Ascending aorta (tissue), 2 donors: ENCODE results near the gene HMGCL. TPM values are rescaled to one million over a fixed set of nuclear protein-coding genes. Genes with fewer than 3 reads are reported as not detected.

Experiments used
- DNase-seq, 2 donors: peaks; one replicate each; pipeline ENCODE4 v3.0.0-alpha.2; 2019; ENCODE audit warnings: low spot score in 2 of 2
- H3K27ac ChIP-seq, 2 donors: fragments of 200-600 bp; sonication (generic); one replicate each; pipeline ENCODE4 v1.5.1; 2016 to 2017; ENCODE audit warnings: mild to moderate bottlenecking in 1 of 2
- H3K27me3 ChIP-seq: fragments of 200-600 bp; sonication (generic); one replicate; pipeline ENCODE4 v1.5.1; 2017
- H3K36me3 ChIP-seq, 2 donors: fragments of 200-600 bp; sonication (generic); one replicate each; pipeline ENCODE4 v1.5.1; 2016
- H3K4me1 ChIP-seq, 2 donors: fragments of 200-600 bp; sonication (generic); one replicate each; pipeline ENCODE4 v1.5.1; 2016 to 2017; ENCODE audit warnings: mild to moderate bottlenecking in 1 of 2
- H3K4me3 ChIP-seq, 2 donors: fragments of 200-600 bp; sonication (generic); one replicate each; pipeline ENCODE4 v1.5.1; 2016 to 2017; ENCODE audit warnings: mild to moderate bottlenecking in 1 of 2
- H3K9me3 ChIP-seq, 2 donors: fragments of 200-600 bp; sonication (generic); one replicate each; pipeline ENCODE4 v1.5.1; 2016
- CTCF ChIP-seq, 3 experiments: fragments of 200-600 bp in 2 of 3; fragments of 450-650 bp in 1 of 3; sonication (generic) in 2 of 3; IDR thresholded peaks; one replicate each; pipeline ENCODE4 v1.5.1; 2016 to 2019; ENCODE audit warnings: antibody characterized with exemption in 3 of 3, mild to moderate bottlenecking in 1 of 3, moderate library complexity in 1 of 3
- intact Hi-C: fragments of 100-400 bp; cut with DNase I; formaldehyde crosslinking; loops from one replicate; pipeline ENCODE4 v1.15.1; 2023
- total RNA-seq: library from RNA; depleted of rRNA; stranded (reverse); fragments of >200 nt; gene quantifications from one replicate; pipeline ENCODE4 v1.1.0, GENCODE V29; 2016

The HMGCL gene
- total RNA-seq, 1 donor from 2014 or later: 7.3 TPM

DNA sequence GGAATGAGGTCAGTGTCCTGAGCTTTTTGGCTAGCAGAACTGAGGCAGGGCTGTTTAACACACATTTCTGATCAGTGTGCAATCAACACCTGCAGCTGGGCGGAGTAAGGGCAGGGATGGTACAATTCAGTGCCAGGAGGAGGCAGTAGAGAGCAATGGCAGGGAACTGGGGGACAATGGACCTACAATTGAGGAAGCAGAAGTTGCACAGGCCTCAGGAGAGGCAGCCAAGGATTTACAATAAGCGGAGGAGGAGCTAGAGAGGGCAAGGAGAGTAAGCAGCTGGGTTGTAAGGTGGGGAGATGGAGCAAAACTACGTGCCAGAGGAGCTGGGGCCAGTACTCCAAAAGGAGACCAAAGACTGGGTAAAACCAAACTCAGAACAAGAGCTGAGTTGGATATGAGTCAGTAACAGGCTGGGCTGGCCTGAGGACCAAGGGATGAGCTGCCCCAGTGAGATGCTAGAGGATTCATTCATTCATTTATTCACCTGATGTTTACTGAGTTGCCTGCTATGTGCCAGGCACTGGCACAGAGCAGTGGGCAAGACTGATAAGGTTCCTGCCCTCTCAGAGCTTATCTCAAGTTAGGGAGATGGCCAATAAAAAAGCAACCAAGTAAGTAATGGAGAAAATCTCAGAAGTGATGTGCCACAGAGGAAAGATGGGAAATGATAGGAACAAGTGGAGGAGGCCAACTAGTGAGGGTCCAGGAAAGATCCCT, 14.2 kb downstream of the HMGCL start:
- Histone ChIP-seq H3K27me3 (no peaks in the 10 kb centered on the region), H3K36me3 (peaks cover 48 to 72% of the 10 kb centered on the region in 2 donors), H3K9me3 (no peaks in the 10 kb centered on the region), H3K27ac (no peak overlapping the region), H3K4me1 (no peaks in the 10 kb centered on the region), H3K4me3 (no peak overlapping the region)
- intact Hi-C loops: loop anchor here (10.0 kb wide), 1 partner anchor 104 kb away; the partner anchor contains the start of gene CNR2
- no peak for DNase-seq
- TF ChIP-seq CTCF (IDR thresholded peaks at IDR 0.05): peak; percentile 40 to 50 (median 42)

- intact Hi-C loops: loop anchor here (10.0 kb wide), 1 partner anchor 105 kb away; the partner anchor contains the start of gene CNR2
- H3K9me3 ChIP-seq: no peaks in the 10 kb centered on the region
- H3K4me3 ChIP-seq: no peak overlapping the region
- no peaks in the 10 kb centered on the region for H3K4me1 ChIP-seq
- H3K27ac ChIP-seq: no peak overlapping the region
- TF ChIP-seq CTCF (IDR thresholded peaks at IDR 0.05): peak; percentile 50 to 63 (median 51)
- H3K36me3 ChIP-seq: peaks cover 36 to 60% of the 10 kb centered on the region in 2 donors
- DNase-seq: no peak
- H3K27me3 ChIP-seq: no peaks in the 10 kb centered on the region
Observed at GRCh38 chr1:23809751-23810171, 15.5 kb downstream of the HMGCL start.

DNA sequence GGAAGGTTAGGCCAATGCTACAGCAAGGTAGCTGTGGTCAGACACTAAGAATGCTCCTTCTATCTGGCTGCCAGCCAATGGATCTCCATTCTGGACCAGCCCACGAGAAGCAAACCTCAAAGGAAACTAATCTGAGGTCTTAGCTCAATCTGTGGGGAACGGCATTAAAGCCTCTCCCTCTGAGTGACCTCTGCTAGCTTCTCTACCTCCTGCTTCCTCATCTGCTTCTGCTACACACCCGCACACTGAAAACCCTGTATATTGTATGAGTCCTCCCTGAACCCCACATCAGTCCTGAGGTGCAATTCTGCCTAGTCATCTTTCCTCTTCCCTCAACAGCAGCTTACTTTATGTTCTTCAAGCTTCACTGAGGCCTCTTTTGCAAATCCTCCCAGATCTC, 17.8 kb downstream of the HMGCL start:
- no peaks in the 10 kb centered on the region for H3K27me3 ChIP-seq
- intact Hi-C loops: no loop called here
- H3K4me3 ChIP-seq: no peak overlapping the region
- no peak overlapping the region for H3K27ac ChIP-seq
- H3K9me3 ChIP-seq: no peaks in the 10 kb centered on the region
- H3K36me3 ChIP-seq: peaks cover 15 to 55% of the 10 kb centered on the region in 2 donors
- TF ChIP-seq CTCF (IDR thresholded peaks at IDR 0.05): no peak
- no peaks in the 10 kb centered on the region for H3K4me1 ChIP-seq
- no peak for DNase-seq

DNA sequence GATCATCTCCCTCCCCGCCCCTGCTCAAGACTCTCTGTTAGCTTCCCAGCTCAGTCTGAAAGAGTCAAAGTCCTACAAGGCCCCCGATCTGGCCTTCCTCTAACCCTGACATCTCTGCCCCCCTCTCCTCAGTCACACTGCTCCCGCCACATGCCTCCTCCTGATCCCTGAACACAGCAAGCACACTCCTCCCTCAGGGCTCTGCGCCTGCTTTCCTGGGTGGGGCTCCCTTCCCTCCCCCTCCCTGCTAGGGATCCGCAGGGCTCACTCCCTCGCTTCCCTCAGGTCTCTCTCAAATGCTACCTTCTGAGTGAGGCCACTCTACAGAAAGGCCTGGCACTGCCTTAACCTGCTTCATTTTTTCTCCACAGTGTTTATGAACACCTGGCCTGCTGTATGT, 18.9 kb downstream of the HMGCL start:
- TF ChIP-seq CTCF (IDR thresholded peaks at IDR 0.05): no peak
- intact Hi-C loops: no loop called here
- Histone ChIP-seq H3K36me3 (peaks cover 14 to 43% of the 10 kb centered on the region in 2 donors), H3K4me1 (peaks cover 2 to 4% of the 10 kb centered on the region in 2 donors), H3K27ac (no peak overlapping the region), H3K9me3 (no peaks in the 10 kb centered on the region), H3K27me3 (no peaks in the 10 kb centered on the region), H3K4me3 (no peak overlapping the region)
- DNase-seq: no peak

GRCh38 chr1:23805025-23805424, 20.2 kb downstream of the HMGCL start:
- Histone ChIP-seq H3K27me3 (no peaks in the 10 kb centered on the region), H3K36me3 (peaks cover 14 to 38% of the 10 kb centered on the region in 2 donors), H3K27ac (no peak overlapping the region), H3K4me3 (no peak overlapping the region), H3K4me1 (peaks cover 5% of the 10 kb centered on the region in 2 donors), H3K9me3 (no peaks in the 10 kb centered on the region)
- DNase-seq: no peak
- intact Hi-C loops: no loop called here
- no peak for TF ChIP-seq CTCF (IDR thresholded peaks at IDR 0.05)
